ENCODE results near the gene LARGE1. TPM values are rescaled to one million over a fixed set of nuclear protein-coding genes. Genes with fewer than 3 reads are reported as not detected.

Gene LARGE1
- total and polyA plus RNA-seq, 2 of the 8 experiments (the other 6 are each of a cell fraction or from before 2014, with no cell fraction given) = 43.7 to 83.0 TPM

GRCh38 chr22:33656808-33657628 is 263.3 kb downstream of the LARGE1 start (continued):
- TF ChIP-seq CHD7 (IDR thresholded peaks at IDR 0.05; ENCODE audit: insufficient replicate concordance, low read length) = no peak
- TF ChIP-seq YY1 (IDR thresholded peaks at IDR 0.05; ENCODE audit: low read depth, low read length) = no peak
- TF ChIP-seq SP4 (IDR thresholded peaks at IDR 0.05; ENCODE audit: low read length) = no peak
- TF ChIP-seq SIX5 (IDR thresholded peaks at IDR 0.05; ENCODE audit: low read depth, low read length) = no peak
- no peak for TF ChIP-seq GTF2F1 (IDR thresholded peaks at IDR 0.05; ENCODE audit: borderline replicate concordance, low read depth, low read length)
- TF ChIP-seq TEAD4 (IDR thresholded peaks at IDR 0.05; ENCODE audit: low read depth, low read length) = no peak
- no peak for TF ChIP-seq ATF2 (IDR thresholded peaks at IDR 0.05; ENCODE audit: low read length)
- no peak for TF ChIP-seq BRCA1 (IDR thresholded peaks at IDR 0.05; ENCODE audit: low read depth, low read length)
- no peak for TF ChIP-seq TAF7 (optimal IDR thresholded peaks at IDR 0.05; ENCODE audit: borderline replicate concordance, low read depth, low read length)
